ENCODE results near the gene SUMO1. TPM values are rescaled to one million over a fixed set of nuclear protein-coding genes. Genes with fewer than 3 reads are reported as not detected.
"Not testable (repeated sequence)": the region's sequence is repeated elsewhere in the genome, so short reads cannot be mapped to it uniquely, and the experiment has no call there.

The SUMO1 gene
- polyA plus RNA-seq, 2 of the 4 experiments (the other 2 are of a cell fraction), result 206 to 316 TPM

- FAIRE-seq (no peak), ATAC-seq (peak; percentile 82 to 86), DNase-seq (ENCODE audit: low read depth in 1 of 2, low spot score in 1 of 2) (peak; percentile 38 to 67)
- CTCF ChIA-PET, result interaction anchor here (0.6 to 3.0 kb wide), 12 partner anchors 9 to 104 kb away, joined by 3 to 22 read pairs (median 4); partner anchors contain the start of gene SUMO1
- peak overlapping the region; percentile 52 for H3K4me2 ChIP-seq
- no peaks in the 10 kb centered on the region for H3K9me3 ChIP-seq
- no peak overlapping the region; the same call in 2 of the 3 replicates for H3K4me3 ChIP-seq
- no peak overlapping the region for H3K27ac ChIP-seq
- POLR2A ChIA-PET, result interaction anchor here (0.9 kb wide), 1 partner anchor 357 kb away, joined by 3 read pairs; no protein-coding TSS in a partner anchor
- TF ChIP-seq NPAS2 (CRISPR knock-in tag; IDR thresholded peaks at IDR 0.05; ENCODE audit: borderline replicate concordance), result no peak
- peak; percentile 41 to 43; a peak in 4 of 5 replicates for TF ChIP-seq RAD21 (conservative IDR thresholded peaks at IDR 0.05 in 1 of 2, IDR thresholded peaks at IDR 0.05 in 1 of 2)
- 0 out of 3 replicates have a peak, but pooled peaks have one; percentile 20 for TF ChIP-seq SMC3 (IDR thresholded peaks at IDR 0.05)
- TF ChIP-seq CTCF (IDR thresholded peaks at IDR 0.05), result peak; percentile 54
- no peak for TF ChIP-seq RCOR1 (IDR thresholded peaks at IDR 0.05; ENCODE audit: low read depth, low read length)
- TF ChIP-seq EHF (CRISPR knock-in tag; IDR thresholded peaks at IDR 0.05), result no peak
- TF ChIP-seq REST (IDR thresholded peaks at IDR 0.05), result peak; percentile 42; the same call in 1 of the 2 replicates
- WGBS (ENCODE audit: missing lambda C conversion rate), result 29% methylated on average over 1 of the region's 1 CpG
- H3K4me1 ChIP-seq, result peaks cover 41% of the 10 kb centered on the region
Observed at GRCh38 chr2:202278944-202279343, 40.5 kb upstream of the SUMO1 start.

GRCh38 chr2:202278036-202278760 is 39.8 kb upstream of the SUMO1 start:
- DNase-seq (ENCODE audit: low read depth in 1 of 2, low spot score in 1 of 2) (no peak), ATAC-seq (peak; percentile 37 to 48; a peak in 4 of 6 replicates), FAIRE-seq (no peak)
- CTCF ChIA-PET, result interaction anchor here (0.6 to 3.0 kb wide), 14 partner anchors 9 to 103 kb away, joined by 3 to 22 read pairs (median 4); partner anchors contain the start of gene SUMO1
- H3K4me1 ChIP-seq, result peaks cover 41% of the 10 kb centered on the region
- no peak overlapping the region for H3K27ac ChIP-seq
- H3K4me3 ChIP-seq, result no peak overlapping the region; the same call in 2 of the 3 replicates
- H3K4me2 ChIP-seq, result peak overlapping the region; percentile 52
- POLR2A ChIA-PET, result interaction anchor here (0.9 kb wide), 1 partner anchor 358 kb away, joined by 3 read pairs; no protein-coding TSS in a partner anchor
- H3K9me3 ChIP-seq, result no peaks in the 10 kb centered on the region
- peak; percentile 26; the same call in 1 of the 2 replicates for TF ChIP-seq FOSL2 (IDR thresholded peaks at IDR 0.05)
- TF ChIP-seq FOSL2 (CRISPR knock-in tag; IDR thresholded peaks at IDR 0.05), result peak; percentile 91
- TF ChIP-seq CEBPB (IDR thresholded peaks at IDR 0.05), result peak in 1 of 2 experiments; percentile 16; a peak in 1 of 4 replicates
- no peak for TF ChIP-seq ELK1 (IDR thresholded peaks at IDR 0.05; ENCODE audit: low read depth, low read length)
- TF ChIP-seq HOXA7 (CRISPR knock-in tag; IDR thresholded peaks at IDR 0.05), result peak; percentile 54; the same call in 1 of the 2 replicates
- TF ChIP-seq HOXB13 (CRISPR knock-in tag; IDR thresholded peaks at IDR 0.05; ENCODE audit: low read depth), result no peak
- WGBS (ENCODE audit: missing lambda C conversion rate), result 47% methylated on average over 6 of the region's 6 CpGs

GRCh38 chr2:202276078-202276720 is 37.8 kb upstream of the SUMO1 start:
- FAIRE-seq; H3K4me3 ChIP-seq; ATAC-seq; H3K27ac ChIP-seq; H3K4me2 ChIP-seq; H3K9me3 ChIP-seq; POLR2A ChIA-PET; DNase-seq (ENCODE audit: low read depth in 1 of 2, low spot score in 1 of 2): not testable (repeated sequence)
- WGBS (ENCODE audit: missing lambda C conversion rate), result 70% methylated on average over 11 of the region's 11 CpGs
- CTCF ChIA-PET, result interaction anchor here (1.1 kb wide), 1 partner anchor 829 kb away, joined by 3 read pairs; no protein-coding TSS in a partner anchor
- peaks cover 48% of the 10 kb centered on the region for H3K4me1 ChIP-seq

Measured in A549 (cell line).